HepG2 (cell line): Measurements from ENCODE around the gene COPS7B. TPM values are rescaled to one million over a fixed set of nuclear protein-coding genes. Genes with fewer than 3 reads are reported as not detected.

Experiments
- ATAC-seq: fragments of 200-7000 bp; cut with Tn5 transposase; 3 replicates; pipeline ENCODE4 v1.9.1; 2020; ENCODE audit warnings: mild to moderate bottlenecking, moderate library complexity
- BruUV-seq: library from RNA; stranded (reverse); fragments of 400-500 nt; replicated peaks from 2 replicates; lab custom pipeline; 2021; lab: Mats Ljungman, UMichigan
- CTCF ChIA-PET: fragments of 300-600 bp; formaldehyde crosslinking; extraction: SDS; loops from one replicate; lab custom pipeline; 2021; ENCODE audit warnings: low total read pairs, inconsistent platforms, low intra/inter-chr PET ratio; lab: Yijun Ruan, JAX
- POLR2A ChIA-PET: fragments of 350-600 bp; sonication (Branson Sonifier 250); formaldehyde crosslinking; loops from one replicate; lab custom pipeline; 2020; ENCODE audit warnings: antibody characterized with exemption, inconsistent platforms; lab: Yijun Ruan, JAX
- DNase-seq: peaks from one replicate; pipeline ENCODE4 v3.0.0-alpha.2; 2015; ENCODE audit warnings: low spot score
- FAIRE-seq: peaks from 3 replicates; lab custom pipeline; 2011; peaks lifted over from hg19 to GRCh38; lab: Jason Lieb, UNC
- H2AFZ ChIP-seq: one replicate; pipeline ENCODE4 v1.6.1; 2011; ENCODE audit warnings: low read length, inconsistent platforms
- H3K27ac ChIP-seq: fragments of 300-600 bp; 3 replicates; pipeline ENCODE4 v1.8.0; 2011; ENCODE audit warnings: mixed run types, mild to moderate bottlenecking, mixed read lengths, low read length, inconsistent platforms; ENCODE audit not compliant: insufficient read depth; ENCODE audit errors: extremely low read length
- H3K27me3 ChIP-seq, 2 experiments: fragments of 200-600 bp in 1 of 2; 2 replicates in 1 of 2; 3 replicates in 1 of 2; pipeline versions ENCODE4 v1.6.0 to v1.8.0; 2011; ENCODE audit warnings: low read length in 2 of 2, mild to moderate bottlenecking in 2 of 2, moderate library complexity in 2 of 2, inconsistent platforms in 1 of 2; ENCODE audit not compliant: insufficient read depth in 2 of 2, control insufficient read depth in 1 of 2
- H3K36me3 ChIP-seq, 2 experiments: fragments of 200-600 bp in 1 of 2; replicated peaks in 1 of 2; 2 replicates in 1 of 2; 3 replicates in 1 of 2; pipeline versions ENCODE4 v1.5.1 to v1.8.0; 2011; ENCODE audit warnings: low read length in 2 of 2, inconsistent platforms in 1 of 2; ENCODE audit not compliant: insufficient read depth in 2 of 2, control insufficient read depth in 1 of 2
- H3K4me1 ChIP-seq: 2 replicates; pipeline ENCODE4 v1.5.1; 2012; ENCODE audit warnings: low read length, inconsistent platforms; ENCODE audit not compliant: insufficient read depth
- H3K4me2 ChIP-seq: 2 replicates; pipeline ENCODE4 v1.6.0; 2011; ENCODE audit warnings: low read depth, low read length, inconsistent platforms
- H3K4me3 ChIP-seq, 3 experiments: fragments of 200-600 bp in 1 of 3; sonication (generic), shearing (Covaris generic) in 1 of 3; replicated peaks in 1 of 3; 2 replicates each; pipeline ENCODE4 v1.5.1; 2011 to 2016; ENCODE audit warnings: low read length in 3 of 3, inconsistent platforms in 2 of 3, low read depth in 2 of 3, mild to moderate bottlenecking in 2 of 3, control low read depth in 1 of 3, mixed read lengths in 1 of 3; ENCODE audit not compliant: insufficient read depth in 1 of 3
- H3K79me2 ChIP-seq: one replicate; pipeline ENCODE4 v1.6.1; 2011; ENCODE audit warnings: low read length, inconsistent platforms; ENCODE audit not compliant: insufficient read depth
- H3K9ac ChIP-seq: 2 replicates; pipeline ENCODE4 v1.6.0; 2011; ENCODE audit warnings: mild to moderate bottlenecking, low read depth, low read length, inconsistent platforms; ENCODE audit not compliant: insufficient read depth
- H3K9me3 ChIP-seq: 2 replicates; pipeline ENCODE4 v1.5.1; 2012; ENCODE audit warnings: mild to moderate bottlenecking, low read length
- H4K20me1 ChIP-seq: 2 replicates; pipeline ENCODE4 v1.6.0; 2011; ENCODE audit warnings: inconsistent platforms, mild to moderate bottlenecking, low read length, moderate library complexity; ENCODE audit not compliant: insufficient read depth
- CEBPG ChIP-seq: IDR thresholded peaks from 2 replicates; pipeline ENCODE4 v1.6.1; 2016
- GFI1 ChIP-seq: sonication (generic); formaldehyde crosslinking; IDR thresholded peaks from 2 replicates; pipeline ENCODE4 v1.5.0; 2020; ENCODE audit warnings: missing genetic modification reagents, mild to moderate bottlenecking, borderline replicate concordance
- HHEX ChIP-seq: IDR thresholded peaks from 2 replicates; pipeline ENCODE4 v1.6.1; 2016; ENCODE audit warnings: control low read depth
- NKX3-1 ChIP-seq: sonication (generic); formaldehyde crosslinking; IDR thresholded peaks from 2 replicates; pipeline ENCODE4 v1.5.0; 2020; ENCODE audit warnings: missing genetic modification reagents
- PPARG ChIP-seq: conservative IDR thresholded peaks from 2 replicates; pipeline ENCODE4 v1.6.1; 2016; ENCODE audit warnings: missing biosample characterization, missing genetic modification reagents
- SIX1 ChIP-seq: sonication (generic); formaldehyde crosslinking; IDR thresholded peaks from 2 replicates; pipeline ENCODE4 v1.4.0; 2020; ENCODE audit warnings: missing genetic modification reagents, borderline replicate concordance
- SRSF4 ChIP-seq: fragments of 200-400 bp; formaldehyde crosslinking; IDR thresholded peaks from one replicate; pipeline ENCODE4 v1.6.1; 2018; ENCODE audit warnings: mild to moderate bottlenecking, low read depth, low read length, moderate library complexity; ENCODE audit not compliant: poor library complexity, severe bottlenecking
- ZBTB7B ChIP-seq: sonication (generic); formaldehyde crosslinking; IDR thresholded peaks from 2 replicates; pipeline ENCODE4 v1.4.0; 2020; ENCODE audit warnings: missing genetic modification reagents
- WGBS: methylation state at CpG from one replicate; pipeline ENCODE4 v1.1.6; 2017; ENCODE audit warnings: low lambda C conversion rate; 5-methylcytosine and 5-hydroxymethylcytosine counted together
- in situ Hi-C: cut with HindIII; loops from 2 replicates; pipeline ENCODE4 v1.10.0; 2017; ENCODE audit warnings: low pct_unique_long_range_greater_than_20kb; ENCODE audit not compliant: extremely low pct_ligation_motif_present
- intact Hi-C: fragments of 100-400 bp; cut with micrococcal nuclease; formaldehyde crosslinking; loops from one replicate; pipeline ENCODE4 v1.10.0; 2022; ENCODE audit not compliant: unreplicated experiment
- polyA plus RNA-seq, 8 experiments: library from polyadenylated mRNA; depleted of rRNA in 3 of 8; stranded (reverse) in 7 of 8; unstranded in 1 of 8; fragments of >200 nt; fragmentation: Illumina TruSeq in 4 of 8; extraction: Trizol in 4 of 8; gene quantifications; 2 replicates each; pipeline versions ENCODE4 v1.2.1 to v1.2.3, GENCODE V29; 2011 to 2016; ENCODE audit warnings: low read depth in 4 of 8, missing spikeins in 1 of 8, mixed read lengths in 1 of 8; ENCODE audit not compliant: insufficient read depth in 1 of 8
- total RNA-seq, 5 experiments: library from RNA; depleted of rRNA; stranded (reverse); fragments of >200 nt; fragmentation: Illumina TruSeq; extraction: Trizol; gene quantifications; 2 replicates each; pipeline ENCODE4 v1.2.3, GENCODE V29; 2016; ENCODE audit warnings: low read depth in 1 of 5
- TF ChIP-seq, protein P1 (sequence below): sonication (generic); formaldehyde crosslinking; IDR thresholded peaks from 2 replicates; pipeline ENCODE4 v1.4.0; 2020; ENCODE audit warnings: mild to moderate bottlenecking, missing genetic modification reagents
- TF ChIP-seq, protein P2 (sequence below): sonication (generic); formaldehyde crosslinking; IDR thresholded peaks from 2 replicates; pipeline ENCODE4 v1.4.0; 2020; ENCODE audit warnings: missing genetic modification reagents
- TF ChIP-seq, protein P3 (sequence below): sonication (generic); formaldehyde crosslinking; IDR thresholded peaks from 2 replicates; pipeline ENCODE4 v1.4.0; 2020; ENCODE audit warnings: missing genetic modification reagents
- TF ChIP-seq, protein P4 (sequence below): sonication (generic); formaldehyde crosslinking; IDR thresholded peaks from 2 replicates; pipeline ENCODE4 v1.4.0; 2020; ENCODE audit warnings: low read depth, mild to moderate bottlenecking, missing genetic modification reagents
- TF ChIP-seq, protein P5 (sequence below): sonication (generic); formaldehyde crosslinking; IDR thresholded peaks from 2 replicates; pipeline ENCODE4 v1.4.0; 2020; ENCODE audit warnings: mild to moderate bottlenecking, missing genetic modification reagents

COPS7B gene
- total and polyA plus RNA-seq, 2 of the 13 experiments (the other 11 are each of a cell fraction or from before 2014, with no cell fraction given), result 30.6 to 62.7 TPM

DNA sequence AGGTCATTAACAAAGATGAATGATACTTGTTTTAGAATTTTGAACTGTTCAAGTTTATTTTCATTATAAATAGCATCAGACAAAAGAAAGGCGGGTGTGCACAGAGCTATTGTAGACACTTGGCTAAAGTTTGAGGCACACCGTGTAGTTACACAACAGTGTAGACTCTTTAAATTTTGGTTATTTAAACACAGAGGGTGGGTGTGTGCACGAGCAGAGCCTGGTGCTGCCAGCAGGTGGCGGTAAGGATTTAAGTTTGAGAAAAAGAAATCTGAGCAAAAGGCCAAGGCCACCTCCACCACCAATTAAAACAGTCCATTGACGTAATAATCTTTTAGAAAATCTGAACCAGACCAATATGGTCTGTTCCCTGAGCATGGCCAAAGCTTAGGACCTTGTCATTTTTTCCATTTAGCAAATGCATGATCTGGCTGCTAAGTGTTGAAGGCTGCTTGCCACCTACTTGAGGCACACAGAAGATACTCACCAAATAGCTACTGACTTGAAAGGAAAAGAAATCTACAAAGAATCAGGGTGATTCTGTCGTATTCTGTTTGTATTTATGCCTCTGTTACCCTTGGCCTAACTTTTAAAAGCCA lies 14.3 kb downstream of the COPS7B start:
- Histone ChIP-seq H3K9ac (no peak overlapping the region), H4K20me1 (0 out of 2 replicates have a peak, but pooled peaks cover 12% of the 10 kb centered on the region), H3K27me3 (no peaks in the 10 kb centered on the region), H3K9me3 (no peaks in the 10 kb centered on the region), H2AFZ (no peak overlapping the region), H3K4me1 (0 out of 2 replicates have a peak, but pooled peaks cover 4% of the 10 kb centered on the region), H3K79me2 (peaks cover 1% of the 10 kb centered on the region), H3K4me2 (no peak overlapping the region), H3K27ac (no peak overlapping the region), H3K4me3 (no peak overlapping the region), H3K36me3 (peaks cover 30 to 77% of the 10 kb centered on the region in 2 experiments)
- BruUV-seq, result no TSS peak
- 50% methylated on average over 6 of the region's 6 CpGs for WGBS
- ChIA-PET POLR2A (no interaction called here), CTCF (no interaction called here)
- in situ Hi-C loops (no loop called here), intact Hi-C loops (no loop called here)
- FAIRE-seq, result peak; percentile 56
- DNase-seq, result peak; percentile 55
- peak; percentile 83 for ATAC-seq
- TF ChIP-seq, protein P1, sequence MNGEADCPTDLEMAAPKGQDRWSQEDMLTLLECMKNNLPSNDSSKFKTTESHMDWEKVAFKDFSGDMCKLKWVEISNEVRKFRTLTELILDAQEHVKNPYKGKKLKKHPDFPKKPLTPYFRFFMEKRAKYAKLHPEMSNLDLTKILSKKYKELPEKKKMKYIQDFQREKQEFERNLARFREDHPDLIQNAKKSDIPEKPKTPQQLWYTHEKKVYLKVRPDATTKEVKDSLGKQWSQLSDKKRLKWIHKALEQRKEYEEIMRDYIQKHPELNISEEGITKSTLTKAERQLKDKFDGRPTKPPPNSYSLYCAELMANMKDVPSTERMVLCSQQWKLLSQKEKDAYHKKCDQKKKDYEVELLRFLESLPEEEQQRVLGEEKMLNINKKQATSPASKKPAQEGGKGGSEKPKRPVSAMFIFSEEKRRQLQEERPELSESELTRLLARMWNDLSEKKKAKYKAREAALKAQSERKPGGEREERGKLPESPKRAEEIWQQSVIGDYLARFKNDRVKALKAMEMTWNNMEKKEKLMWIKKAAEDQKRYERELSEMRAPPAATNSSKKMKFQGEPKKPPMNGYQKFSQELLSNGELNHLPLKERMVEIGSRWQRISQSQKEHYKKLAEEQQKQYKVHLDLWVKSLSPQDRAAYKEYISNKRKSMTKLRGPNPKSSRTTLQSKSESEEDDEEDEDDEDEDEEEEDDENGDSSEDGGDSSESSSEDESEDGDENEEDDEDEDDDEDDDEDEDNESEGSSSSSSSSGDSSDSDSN (CRISPR knock-in tag), result no peak
- TF ChIP-seq CEBPG (CRISPR knock-in tag), result 0 out of 2 replicates have a peak, but pooled peaks have one; percentile 4
- no peak for TF ChIP-seq NKX3-1 (CRISPR knock-in tag)
- TF ChIP-seq PPARG (CRISPR knock-in tag), result peak; percentile 88
- TF ChIP-seq, protein P2, sequence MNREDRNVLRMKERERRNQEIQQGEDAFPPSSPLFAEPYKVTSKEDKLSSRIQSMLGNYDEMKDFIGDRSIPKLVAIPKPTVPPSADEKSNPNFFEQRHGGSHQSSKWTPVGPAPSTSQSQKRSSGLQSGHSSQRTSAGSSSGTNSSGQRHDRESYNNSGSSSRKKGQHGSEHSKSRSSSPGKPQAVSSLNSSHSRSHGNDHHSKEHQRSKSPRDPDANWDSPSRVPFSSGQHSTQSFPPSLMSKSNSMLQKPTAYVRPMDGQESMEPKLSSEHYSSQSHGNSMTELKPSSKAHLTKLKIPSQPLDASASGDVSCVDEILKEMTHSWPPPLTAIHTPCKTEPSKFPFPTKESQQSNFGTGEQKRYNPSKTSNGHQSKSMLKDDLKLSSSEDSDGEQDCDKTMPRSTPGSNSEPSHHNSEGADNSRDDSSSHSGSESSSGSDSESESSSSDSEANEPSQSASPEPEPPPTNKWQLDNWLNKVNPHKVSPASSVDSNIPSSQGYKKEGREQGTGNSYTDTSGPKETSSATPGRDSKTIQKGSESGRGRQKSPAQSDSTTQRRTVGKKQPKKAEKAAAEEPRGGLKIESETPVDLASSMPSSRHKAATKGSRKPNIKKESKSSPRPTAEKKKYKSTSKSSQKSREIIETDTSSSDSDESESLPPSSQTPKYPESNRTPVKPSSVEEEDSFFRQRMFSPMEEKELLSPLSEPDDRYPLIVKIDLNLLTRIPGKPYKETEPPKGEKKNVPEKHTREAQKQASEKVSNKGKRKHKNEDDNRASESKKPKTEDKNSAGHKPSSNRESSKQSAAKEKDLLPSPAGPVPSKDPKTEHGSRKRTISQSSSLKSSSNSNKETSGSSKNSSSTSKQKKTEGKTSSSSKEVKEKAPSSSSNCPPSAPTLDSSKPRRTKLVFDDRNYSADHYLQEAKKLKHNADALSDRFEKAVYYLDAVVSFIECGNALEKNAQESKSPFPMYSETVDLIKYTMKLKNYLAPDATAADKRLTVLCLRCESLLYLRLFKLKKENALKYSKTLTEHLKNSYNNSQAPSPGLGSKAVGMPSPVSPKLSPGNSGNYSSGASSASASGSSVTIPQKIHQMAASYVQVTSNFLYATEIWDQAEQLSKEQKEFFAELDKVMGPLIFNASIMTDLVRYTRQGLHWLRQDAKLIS (CRISPR knock-in tag), result no peak
- TF ChIP-seq HHEX (CRISPR knock-in tag), result no peak
- TF ChIP-seq, protein P3, sequence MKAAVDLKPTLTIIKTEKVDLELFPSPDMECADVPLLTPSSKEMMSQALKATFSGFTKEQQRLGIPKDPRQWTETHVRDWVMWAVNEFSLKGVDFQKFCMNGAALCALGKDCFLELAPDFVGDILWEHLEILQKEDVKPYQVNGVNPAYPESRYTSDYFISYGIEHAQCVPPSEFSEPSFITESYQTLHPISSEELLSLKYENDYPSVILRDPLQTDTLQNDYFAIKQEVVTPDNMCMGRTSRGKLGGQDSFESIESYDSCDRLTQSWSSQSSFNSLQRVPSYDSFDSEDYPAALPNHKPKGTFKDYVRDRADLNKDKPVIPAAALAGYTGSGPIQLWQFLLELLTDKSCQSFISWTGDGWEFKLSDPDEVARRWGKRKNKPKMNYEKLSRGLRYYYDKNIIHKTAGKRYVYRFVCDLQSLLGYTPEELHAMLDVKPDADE (CRISPR knock-in tag), result no peak
- no peak for TF ChIP-seq SIX1
- TF ChIP-seq GFI1, result peak; percentile 20; the same call in 1 of the 2 replicates
- TF ChIP-seq, protein P4, sequence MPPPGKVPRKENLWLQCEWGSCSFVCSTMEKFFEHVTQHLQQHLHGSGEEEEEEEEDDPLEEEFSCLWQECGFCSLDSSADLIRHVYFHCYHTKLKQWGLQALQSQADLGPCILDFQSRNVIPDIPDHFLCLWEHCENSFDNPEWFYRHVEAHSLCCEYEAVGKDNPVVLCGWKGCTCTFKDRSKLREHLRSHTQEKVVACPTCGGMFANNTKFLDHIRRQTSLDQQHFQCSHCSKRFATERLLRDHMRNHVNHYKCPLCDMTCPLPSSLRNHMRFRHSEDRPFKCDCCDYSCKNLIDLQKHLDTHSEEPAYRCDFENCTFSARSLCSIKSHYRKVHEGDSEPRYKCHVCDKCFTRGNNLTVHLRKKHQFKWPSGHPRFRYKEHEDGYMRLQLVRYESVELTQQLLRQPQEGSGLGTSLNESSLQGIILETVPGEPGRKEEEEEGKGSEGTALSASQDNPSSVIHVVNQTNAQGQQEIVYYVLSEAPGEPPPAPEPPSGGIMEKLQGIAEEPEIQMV, result no peak
- TF ChIP-seq, protein P5, sequence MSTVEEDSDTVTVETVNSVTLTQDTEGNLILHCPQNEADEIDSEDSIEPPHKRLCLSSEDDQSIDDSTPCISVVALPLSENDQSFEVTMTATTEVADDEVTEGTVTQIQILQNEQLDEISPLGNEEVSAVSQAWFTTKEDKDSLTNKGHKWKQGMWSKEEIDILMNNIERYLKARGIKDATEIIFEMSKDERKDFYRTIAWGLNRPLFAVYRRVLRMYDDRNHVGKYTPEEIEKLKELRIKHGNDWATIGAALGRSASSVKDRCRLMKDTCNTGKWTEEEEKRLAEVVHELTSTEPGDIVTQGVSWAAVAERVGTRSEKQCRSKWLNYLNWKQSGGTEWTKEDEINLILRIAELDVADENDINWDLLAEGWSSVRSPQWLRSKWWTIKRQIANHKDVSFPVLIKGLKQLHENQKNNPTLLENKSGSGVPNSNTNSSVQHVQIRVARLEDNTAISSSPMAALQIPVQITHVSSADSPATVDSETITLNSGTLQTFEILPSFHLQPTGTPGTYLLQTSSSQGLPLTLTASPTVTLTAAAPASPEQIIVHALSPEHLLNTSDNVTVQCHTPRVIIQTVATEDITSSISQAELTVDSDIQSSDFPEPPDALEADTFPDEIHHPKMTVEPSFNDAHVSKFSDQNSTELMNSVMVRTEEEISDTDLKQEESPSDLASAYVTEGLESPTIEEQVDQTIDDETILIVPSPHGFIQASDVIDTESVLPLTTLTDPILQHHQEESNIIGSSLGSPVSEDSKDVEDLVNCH (CRISPR knock-in tag), result no peak
- no peak for TF ChIP-seq SRSF4
- no peak for TF ChIP-seq ZBTB7B (CRISPR knock-in tag)
